Measurements from ENCODE around the gene USP5. TPM values are rescaled to one million over a fixed set of nuclear protein-coding genes. Genes with fewer than 3 reads are reported as not detected.

The USP5 gene
- total RNA-seq, 2 experiments from 2014 or later, result 115 to 123 TPM

GRCh38 chr12:6820166-6820565 lies 31.8 kb upstream of the USP5 start:
- Mint-ChIP-seq H3K4me3 (no peak overlapping the region), H3K36me3 (ENCODE audit: low read depth) (peaks cover 13% of the 10 kb centered on the region), H3K27ac (no peak overlapping the region), H3K27me3 (ENCODE audit: low read depth) (peaks cover 8% of the 10 kb centered on the region), H3K4me1 (ENCODE audit: low read depth) (peaks cover 11% of the 10 kb centered on the region), H3K9me3 (no peaks in the 10 kb centered on the region)
- DNase-seq, result no peak
- CTCF ChIA-PET, result interaction anchor here (1.5 to 11.7 kb wide), 2 partner anchors 40 to 64 kb away, joined by 4 to 166 read pairs; partner anchors contain the start of gene MLF2
- intact Hi-C loops (cut with micrococcal nuclease), result no loop called here

- intact Hi-C loops (cut with micrococcal nuclease), result no loop called here
- peak; percentile 27 for DNase-seq
- Mint-ChIP-seq H3K9me3 (no peaks in the 10 kb centered on the region), H3K36me3 (ENCODE audit: low read depth) (peaks cover 11% of the 10 kb centered on the region), H3K27ac (no peak within 1 kb of the TSS), H3K27me3 (ENCODE audit: low read depth) (peaks cover 12% of the 10 kb centered on the region), H3K4me1 (ENCODE audit: low read depth) (peaks cover 13% of the 10 kb centered on the region), H3K4me3 (peak within 1 kb of the TSS; percentile 32)
- CTCF ChIA-PET, result interaction anchor here (0.7 to 11.7 kb wide), 9 partner anchors 9 to 204 kb away, joined by 3 to 166 read pairs (median 4); partner anchors contain the start of gene MLF2
These were observed 30.1 kb upstream of the USP5 start, which contains the start of gene GPR162 for GRCh38 chr12:6821591-6822425. TSS of gene GPR162 (plus strand) at chr12:6821821. CDS start at chr12:6823899, 2,078 bp downstream.

DNA sequence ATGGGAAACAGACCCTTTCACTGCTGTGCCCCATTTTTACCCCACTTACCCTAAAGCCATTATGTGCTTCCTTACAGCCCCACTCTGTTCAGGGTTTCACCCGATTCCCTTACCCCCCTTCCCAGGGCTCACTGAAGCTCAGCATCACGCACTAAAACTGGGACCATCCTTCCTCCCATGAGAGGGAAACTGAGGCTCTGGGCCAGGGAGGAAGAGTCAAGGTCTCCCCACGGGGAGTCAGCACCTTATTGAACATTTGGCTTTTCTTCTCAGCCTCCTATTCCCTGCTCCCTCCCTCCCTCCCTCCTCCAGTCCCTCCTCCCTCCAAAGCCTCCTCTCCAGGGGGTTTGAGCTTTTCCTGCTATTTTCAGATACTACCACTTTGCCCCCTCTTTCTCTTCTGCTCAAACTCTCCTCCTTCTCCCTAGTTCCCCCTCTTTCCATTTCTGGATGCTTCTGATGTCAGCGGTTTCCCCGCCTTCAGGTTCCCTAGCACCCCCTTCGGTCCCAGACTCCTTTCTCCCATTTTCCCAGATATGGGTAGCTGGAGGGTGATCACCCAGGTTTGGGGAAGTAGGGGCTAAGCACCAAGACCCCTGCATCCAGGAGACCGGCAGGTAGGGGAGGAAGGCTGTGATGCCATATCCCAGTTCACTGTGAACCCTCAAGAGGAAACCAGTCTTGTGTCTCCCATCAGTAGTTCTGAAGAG lies 29.4 kb upstream of the USP5 start:
- peaks cover 17% of the 10 kb centered on the region for H3K4me1 Mint-ChIP-seq (ENCODE audit: low read depth)
- no peak for DNase-seq
- H3K27me3 Mint-ChIP-seq (ENCODE audit: low read depth), result peaks cover 16% of the 10 kb centered on the region
- no peaks in the 10 kb centered on the region for H3K9me3 Mint-ChIP-seq
- CTCF ChIA-PET, result interaction anchor here (0.8 to 11.7 kb wide), 7 partner anchors 10 to 67 kb away, joined by 3 to 166 read pairs (median 4); partner anchors contain the start of gene MLF2
- H3K4me3 Mint-ChIP-seq, result no peak overlapping the region
- intact Hi-C loops (cut with micrococcal nuclease), result no loop called here
- no peak overlapping the region for H3K27ac Mint-ChIP-seq
- H3K36me3 Mint-ChIP-seq (ENCODE audit: low read depth), result peaks cover 8% of the 10 kb centered on the region

- Mint-ChIP-seq H3K4me3 (no peak overlapping the region), H3K27me3 (ENCODE audit: low read depth) (peaks cover 19% of the 10 kb centered on the region), H3K9me3 (no peaks in the 10 kb centered on the region), H3K4me1 (ENCODE audit: low read depth) (peaks cover 20% of the 10 kb centered on the region), H3K27ac (no peak overlapping the region), H3K36me3 (ENCODE audit: low read depth) (peaks cover 2% of the 10 kb centered on the region)
- CTCF ChIA-PET, result interaction anchor here (0.6 to 11.7 kb wide), 13 partner anchors 10 to 104 kb away, joined by 3 to 166 read pairs (median 4); partner anchors contain the start of genes CD4 and MLF2
- intact Hi-C loops (cut with micrococcal nuclease), result no loop called here
- no peak for DNase-seq
These were observed 28.5 kb upstream of the USP5 start for GRCh38 chr12:6823182-6824084.

DNA sequence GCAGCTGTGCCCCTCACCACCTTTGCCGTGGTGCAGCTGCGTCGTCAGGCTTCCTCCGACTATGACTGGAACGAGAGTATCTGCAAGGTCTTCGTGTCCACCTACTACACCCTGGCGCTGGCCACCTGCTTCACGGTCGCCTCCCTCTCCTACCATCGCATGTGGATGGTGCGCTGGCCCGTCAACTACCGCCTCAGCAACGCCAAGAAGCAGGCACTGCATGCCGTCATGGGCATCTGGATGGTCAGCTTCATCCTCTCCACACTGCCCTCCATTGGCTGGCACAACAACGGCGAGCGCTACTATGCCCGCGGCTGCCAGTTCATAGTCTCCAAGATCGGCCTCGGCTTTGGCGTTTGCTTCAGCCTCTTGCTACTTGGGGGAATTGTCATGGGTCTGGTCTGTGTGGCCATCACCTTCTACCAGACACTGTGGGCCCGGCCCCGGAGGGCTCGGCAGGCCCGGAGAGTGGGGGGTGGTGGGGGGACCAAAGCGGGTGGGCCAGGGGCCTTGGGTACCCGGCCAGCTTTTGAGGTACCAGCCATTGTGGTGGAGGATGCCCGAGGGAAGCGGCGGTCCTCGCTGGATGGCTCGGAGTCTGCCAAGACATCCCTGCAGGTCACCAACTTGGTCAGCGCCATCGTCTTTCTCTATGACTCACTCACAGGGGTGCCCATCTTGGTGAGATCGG lies 27.7 kb upstream of the USP5 start:
- DNase-seq, result no peak
- no peak overlapping the region for H3K4me3 Mint-ChIP-seq
- no peaks in the 10 kb centered on the region for H3K9me3 Mint-ChIP-seq
- H3K27ac Mint-ChIP-seq, result no peak overlapping the region
- intact Hi-C loops (cut with micrococcal nuclease), result no loop called here
- no peaks in the 10 kb centered on the region for H3K36me3 Mint-ChIP-seq (ENCODE audit: low read depth)
- peaks cover 19% of the 10 kb centered on the region for H3K27me3 Mint-ChIP-seq (ENCODE audit: low read depth)
- CTCF ChIA-PET, result interaction anchor here (0.6 to 11.7 kb wide), 22 partner anchors 10 to 203 kb away, joined by 3 to 166 read pairs (median 6); partner anchors contain the start of genes CD4, MLF2 and PTMS
- H3K4me1 Mint-ChIP-seq (ENCODE audit: low read depth), result peaks cover 25% of the 10 kb centered on the region

DNA sequence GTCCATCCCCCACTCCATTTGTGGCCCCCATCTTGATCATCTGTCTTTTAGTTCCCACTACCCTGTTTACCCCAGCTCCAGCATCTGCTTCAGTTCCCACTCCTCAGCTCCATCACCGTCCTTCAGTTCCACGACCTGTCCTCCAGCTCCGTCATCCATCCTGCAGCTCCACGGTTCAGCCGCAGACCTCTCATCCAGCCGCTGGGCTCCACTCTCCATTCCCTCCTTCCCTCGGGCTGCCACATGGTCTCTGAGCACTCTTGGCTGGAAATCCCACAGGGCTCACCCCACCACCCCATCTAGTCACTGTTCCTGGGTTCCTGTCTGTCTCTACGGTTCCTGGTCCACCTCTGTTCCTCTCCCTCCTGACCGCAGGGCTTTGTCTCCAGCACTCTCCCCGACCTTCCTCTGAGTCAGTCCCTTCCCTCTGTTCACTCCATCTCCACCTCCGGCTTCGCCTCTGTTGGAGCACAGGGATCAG lies 27.0 kb upstream of the USP5 start:
- Mint-ChIP-seq H3K27ac (no peak overlapping the region), H3K4me3 (no peak overlapping the region), H3K9me3 (no peaks in the 10 kb centered on the region), H3K36me3 (ENCODE audit: low read depth) (no peaks in the 10 kb centered on the region), H3K4me1 (ENCODE audit: low read depth) (peaks cover 28% of the 10 kb centered on the region), H3K27me3 (ENCODE audit: low read depth) (peaks cover 19% of the 10 kb centered on the region)
- intact Hi-C loops (cut with micrococcal nuclease), result loop anchor here (1.0 to 5.0 kb wide), 7 partner anchors 36 to 258 kb away; partner anchors contain the start of genes CD4, MLF2, NOP2 and PTMS
- no peak for DNase-seq
- CTCF ChIA-PET, result interaction anchor here (0.6 to 11.7 kb wide), 32 partner anchors 11 to 204 kb away, joined by 3 to 166 read pairs (median 5); partner anchors contain the start of genes CD4, COPS7A, LAG3 and MLF2

- Mint-ChIP-seq H3K4me3 (no peak overlapping the region), H3K4me1 (ENCODE audit: low read depth) (peaks cover 28% of the 10 kb centered on the region), H3K36me3 (ENCODE audit: low read depth) (no peaks in the 10 kb centered on the region), H3K27ac (no peak overlapping the region), H3K9me3 (no peaks in the 10 kb centered on the region), H3K27me3 (ENCODE audit: low read depth) (peaks cover 19% of the 10 kb centered on the region)
- CTCF ChIA-PET, result interaction anchor here (0.6 to 11.7 kb wide), 39 partner anchors 10 to 362 kb away, joined by 3 to 166 read pairs (median 4); partner anchors contain the start of genes CD4, CDCA3, COPS7A and LAG3
- intact Hi-C loops (cut with micrococcal nuclease), result loop anchor here (1.0 to 5.0 kb wide), 8 partner anchors 36 to 258 kb away; partner anchors contain the start of genes CD4, MLF2, NOP2 and PTMS
- DNase-seq, result peak; percentile 92
These were observed 26.4 kb upstream of the USP5 start for GRCh38 chr12:6825398-6826124.

DNA sequence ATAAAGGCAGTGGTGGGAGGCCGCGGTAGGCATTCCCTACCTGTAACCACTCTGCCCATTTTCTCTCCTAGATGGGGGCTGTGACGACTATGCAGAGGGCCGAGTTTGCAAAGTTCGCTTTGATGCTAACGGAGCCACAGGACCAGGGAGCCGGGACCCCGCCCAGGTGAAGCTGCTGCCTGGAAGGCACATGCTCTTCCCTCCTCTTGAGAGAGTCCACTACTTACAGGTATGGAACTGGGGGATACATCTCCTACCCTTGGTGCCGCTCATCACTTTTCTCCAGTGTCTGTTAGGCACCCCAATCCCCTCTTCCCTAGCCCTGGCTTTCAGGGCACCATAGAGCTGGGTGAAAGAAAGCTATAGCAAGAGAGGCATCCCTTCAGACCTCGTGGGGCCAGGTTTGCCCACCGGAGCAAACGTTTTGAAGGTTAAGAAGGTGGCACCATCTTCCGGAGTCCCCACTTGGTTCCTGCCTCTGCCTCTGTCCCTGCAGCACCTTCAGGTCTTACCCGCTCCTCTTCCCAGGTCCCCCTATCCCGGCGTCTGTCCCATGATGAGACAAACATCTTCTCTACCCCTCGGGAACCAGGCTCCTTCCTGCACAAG lies 25.7 kb upstream of the USP5 start:
- DNase-seq, result no peak
- H3K4me3 Mint-ChIP-seq, result no peak overlapping the region
- H3K36me3 Mint-ChIP-seq (ENCODE audit: low read depth), result no peaks in the 10 kb centered on the region
- no peaks in the 10 kb centered on the region for H3K9me3 Mint-ChIP-seq
- no peak overlapping the region for H3K27ac Mint-ChIP-seq
- intact Hi-C loops (cut with micrococcal nuclease), result loop anchor here (2.0 to 5.0 kb wide), 3 partner anchors 47 to 259 kb away; partner anchors contain the start of genes NOP2, PTMS and SPSB2
- peaks cover 22% of the 10 kb centered on the region for H3K4me1 Mint-ChIP-seq (ENCODE audit: low read depth)
- CTCF ChIA-PET, result interaction anchor here (0.6 to 11.7 kb wide), 24 partner anchors 9 to 363 kb away, joined by 3 to 166 read pairs (median 6); partner anchors contain the start of genes CD4, CDCA3, COPS7A and LAG3
- peaks cover 19% of the 10 kb centered on the region for H3K27me3 Mint-ChIP-seq (ENCODE audit: low read depth)

DNA sequence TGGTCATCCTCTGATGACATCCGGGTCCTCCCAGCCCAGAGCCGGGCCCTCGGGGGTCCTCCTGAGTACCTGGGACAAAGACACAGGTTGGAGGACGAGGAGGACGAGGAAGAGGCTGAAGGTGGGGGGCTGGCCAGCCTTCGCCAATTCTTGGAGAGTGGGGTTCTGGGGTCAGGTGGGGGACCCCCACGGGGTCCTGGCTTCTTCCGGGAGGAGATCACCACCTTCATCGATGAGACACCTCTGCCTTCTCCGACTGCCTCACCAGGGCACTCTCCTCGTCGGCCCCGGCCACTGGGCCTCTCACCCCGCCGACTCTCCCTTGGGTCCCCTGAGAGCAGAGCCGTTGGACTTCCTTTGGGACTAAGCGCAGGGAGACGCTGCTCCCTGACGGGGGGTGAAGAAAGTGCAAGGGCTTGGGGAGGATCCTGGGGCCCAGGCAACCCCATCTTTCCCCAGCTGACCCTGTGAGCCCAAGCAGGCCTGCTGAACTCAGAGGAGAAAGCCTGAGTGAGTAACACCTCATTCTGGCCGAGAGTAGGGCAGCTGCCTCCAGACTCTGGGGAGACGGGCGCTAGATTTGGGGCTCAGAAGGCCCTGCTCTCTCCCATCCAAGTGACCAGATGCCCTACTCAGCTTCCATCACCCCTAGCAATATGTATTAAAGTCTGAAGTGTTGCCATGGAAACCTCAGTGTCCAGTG lies 25.1 kb upstream of the USP5 start:
- intact Hi-C loops (cut with micrococcal nuclease), result loop anchor here (2.0 to 5.0 kb wide), 3 partner anchors 46 to 260 kb away; partner anchors contain the start of genes NOP2, PTMS and SPSB2
- peaks cover 19% of the 10 kb centered on the region for H3K27me3 Mint-ChIP-seq (ENCODE audit: low read depth)
- H3K9me3 Mint-ChIP-seq, result no peaks in the 10 kb centered on the region
- peak overlapping the region; percentile 33 for H3K4me3 Mint-ChIP-seq
- H3K4me1 Mint-ChIP-seq (ENCODE audit: low read depth), result peaks cover 20% of the 10 kb centered on the region
- H3K27ac Mint-ChIP-seq, result no peak overlapping the region
- no peaks in the 10 kb centered on the region for H3K36me3 Mint-ChIP-seq (ENCODE audit: low read depth)
- CTCF ChIA-PET, result interaction anchor here (0.6 to 11.7 kb wide), 16 partner anchors 9 to 257 kb away, joined by 3 to 166 read pairs (median 12); partner anchors contain the start of genes CD4, CDCA3, COPS7A and MLF2
- DNase-seq, result no peak

Measured in activated naive CD4-positive, alpha-beta T cell treated with anti-CD3 and anti-CD28 coated beads for 36 hours (primary cell).